Spleen (tissue), 7 donors: Measurements from ENCODE around the gene SLC4A2.

Experiments used
- CTCF ChIP-seq, 11 experiments: fragments of 200-600 bp in 7 of 11; fragments of 450-650 bp in 4 of 11; sonication (generic) in 4 of 11; IDR thresholded peaks in 8 of 11; conservative IDR thresholded peaks in 3 of 11; 1 replicate in 7 of 11; 2 replicates in 4 of 11; pipeline versions ENCODE4 v1.4.0 to v1.8.0; 2016 to 2021; ENCODE audit warnings: antibody characterized with exemption in 11 of 11, inconsistent platforms in 4 of 11, mild to moderate bottlenecking in 1 of 11
- POLR2AphosphoS5 ChIP-seq, 3 donors: sonication (generic); formaldehyde crosslinking; IDR thresholded peaks; one replicate each; pipeline ENCODE4 v1.5.1; 2017; ENCODE audit warnings: antibody characterized with exemption in 3 of 3
- donor health status: DM: no; HTN: no; CAD: no; lungs with moderate emphysema.
- donor health status: DM: no; HTN: no; CAD: no.
- donor health status: DM: no; HTN: no; CAD: no.

GRCh38 chr7:151064993-151065392, 5.6 kb downstream of the SLC4A2 start:
- TF ChIP-seq CTCF (IDR thresholded peaks at IDR 0.05 in 8 of 11, conservative IDR thresholded peaks at IDR 0.05 in 3 of 11) (no peak), POLR2AphosphoS5 (IDR thresholded peaks at IDR 0.05) (no peak)
